Cerebellar nuclear complex (tissue), 1 donor: ENCODE data around the gene BCAP31.
"Not testable (repeated sequence)": the region's sequence is repeated elsewhere in the genome, so short reads cannot be mapped to it uniquely, and the experiment has no call there.

Source experiments
- DNase-seq, 2 experiments: peaks; one replicate each; lab custom pipeline; 2025; lab: John Stamatoyannopoulos, UW

Gene BCAP31

DNA sequence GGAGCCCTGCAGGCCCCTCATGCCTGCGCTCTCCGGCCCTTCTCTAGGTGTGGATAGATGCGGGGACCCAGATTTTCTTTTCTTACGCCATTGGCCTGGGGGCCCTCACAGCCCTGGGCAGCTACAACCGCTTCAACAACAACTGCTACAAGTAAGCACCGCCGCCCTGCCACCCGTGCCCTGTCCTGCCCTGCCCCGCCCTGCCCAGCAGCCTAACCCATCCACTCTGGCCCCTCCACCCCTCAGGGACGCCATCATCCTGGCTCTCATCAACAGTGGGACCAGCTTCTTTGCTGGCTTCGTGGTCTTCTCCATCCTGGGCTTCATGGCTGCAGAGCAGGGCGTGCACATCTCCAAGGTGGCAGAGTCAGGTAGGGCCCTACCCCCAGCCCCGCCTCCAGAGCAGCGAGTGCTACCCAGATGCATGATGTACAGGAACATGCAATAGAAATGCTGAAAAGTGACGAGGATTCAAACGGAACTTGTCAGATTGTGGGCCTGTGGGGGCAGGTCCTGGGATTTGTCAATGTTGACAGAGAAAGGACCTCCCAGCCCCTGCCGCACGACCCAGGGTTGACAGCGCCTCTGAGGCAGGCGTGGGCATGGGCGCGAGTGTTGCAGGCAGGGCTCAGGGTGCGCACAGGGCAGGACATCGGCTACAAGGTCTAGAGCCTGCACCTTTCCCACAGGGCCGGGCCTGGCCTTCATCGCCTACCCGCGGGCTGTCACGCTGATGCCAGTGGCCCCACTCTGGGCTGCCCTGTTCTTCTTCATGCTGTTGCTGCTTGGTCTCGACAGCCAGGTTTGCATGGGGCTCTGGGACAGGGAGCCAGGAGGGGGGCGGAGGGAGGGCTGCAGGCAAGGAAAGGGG lies 30.7 kb downstream of the BCAP31 start:
- DNase-seq, result no peak

DNA sequence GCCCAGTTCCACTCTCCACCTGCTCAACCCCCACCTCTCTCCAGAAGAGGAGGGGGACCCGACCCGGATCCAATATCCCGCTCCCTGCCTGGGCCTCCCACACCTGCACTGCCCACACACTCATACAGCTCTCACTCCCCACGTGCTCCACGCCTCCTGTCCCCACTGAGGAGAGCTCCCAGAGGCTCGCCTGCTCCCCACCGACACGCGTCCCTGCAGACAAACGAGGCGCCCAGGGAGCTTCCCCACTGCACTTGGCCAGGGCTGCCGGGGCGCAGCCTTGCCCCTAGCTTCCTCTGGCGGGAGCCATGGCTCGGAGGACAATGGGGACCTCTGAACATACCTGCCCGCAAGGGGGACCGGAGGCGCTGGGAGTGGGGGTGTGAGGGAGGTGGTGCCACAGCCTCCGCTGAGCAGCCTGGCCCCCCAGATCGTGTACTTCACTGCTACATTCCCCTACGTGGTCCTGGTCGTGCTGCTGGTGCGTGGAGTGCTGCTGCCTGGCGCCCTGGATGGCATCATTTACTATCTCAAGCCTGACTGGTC lies 31.5 kb downstream of the BCAP31 start:
- no peak for DNase-seq

DNA sequence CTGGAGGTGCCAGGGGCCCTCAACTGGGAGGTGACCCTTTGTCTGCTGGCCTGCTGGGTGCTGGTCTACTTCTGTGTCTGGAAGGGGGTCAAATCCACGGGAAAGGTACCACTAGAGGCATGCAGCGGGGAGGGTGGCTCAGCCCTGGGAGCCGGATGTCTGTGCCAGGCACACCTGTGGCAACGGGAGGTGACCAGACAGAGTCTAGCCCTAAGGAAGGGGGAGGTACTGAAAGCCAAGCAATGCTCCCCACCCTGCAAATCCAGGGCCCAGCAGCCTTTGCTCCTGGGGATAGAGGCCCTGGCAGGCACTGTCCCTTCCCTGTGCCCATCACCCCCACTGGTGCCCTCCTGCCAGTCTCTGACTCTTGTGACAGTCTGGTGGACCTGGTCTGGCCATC lies 32.2 kb downstream of the BCAP31 start:
- DNase-seq, result no peak

DNA sequence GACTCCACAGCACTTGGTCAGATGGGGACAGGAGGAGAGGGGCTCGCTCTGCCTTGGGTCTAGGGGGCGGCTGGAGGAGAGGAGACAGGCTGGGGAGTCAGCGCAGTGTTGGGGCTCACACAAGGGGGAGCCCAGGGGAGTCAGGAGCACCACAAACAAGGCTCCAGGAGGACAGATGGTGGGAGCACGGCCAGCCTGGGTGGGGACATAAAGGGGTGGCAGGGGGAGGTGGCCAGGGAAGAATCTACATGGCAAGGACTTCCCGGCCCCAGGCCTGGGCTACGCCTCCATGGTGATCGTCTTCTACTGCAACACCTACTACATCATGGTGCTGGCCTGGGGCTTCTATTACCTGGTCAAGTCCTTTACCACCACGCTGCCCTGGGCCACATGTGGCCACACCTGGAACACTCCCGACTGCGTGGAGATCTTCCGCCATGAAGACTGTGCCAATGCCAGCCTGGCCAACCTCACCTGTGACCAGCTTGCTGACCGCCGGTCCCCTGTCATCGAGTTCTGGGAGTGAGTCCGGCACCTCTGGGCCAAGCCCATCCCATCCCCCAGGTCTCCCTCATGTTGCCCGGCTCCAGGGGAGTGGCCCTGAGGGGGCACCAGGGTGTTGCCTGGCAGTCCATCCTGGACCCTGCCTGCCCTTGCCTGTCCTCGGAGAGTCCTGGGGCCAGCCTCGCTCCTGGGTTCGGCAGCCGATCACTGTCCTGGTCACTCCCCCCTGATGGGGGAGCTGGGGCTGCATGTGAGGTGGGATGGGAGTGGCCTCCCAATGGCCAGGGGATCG lies 33.0 kb downstream of the BCAP31 start:
- not testable (repeated sequence) for DNase-seq

DNA sequence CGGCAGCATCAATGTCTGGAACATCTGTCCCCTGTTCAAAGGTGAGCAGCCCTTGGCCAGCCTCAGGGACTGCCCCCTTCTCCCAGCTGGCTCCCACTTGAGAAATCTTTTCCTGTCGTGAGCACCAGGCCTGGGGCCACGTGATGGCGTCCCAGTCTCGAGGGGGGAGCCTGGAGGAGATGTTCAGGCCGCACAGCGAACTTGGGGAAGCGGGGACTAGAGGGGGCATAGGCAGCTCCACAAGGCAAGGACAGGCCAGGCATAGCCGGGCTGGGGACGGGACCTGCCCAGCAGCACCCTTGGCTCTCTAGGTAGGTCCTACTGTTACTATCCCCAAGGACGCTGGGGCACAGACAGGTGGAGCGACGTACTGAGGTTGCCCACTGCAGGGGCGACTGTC lies 33.7 kb downstream of the BCAP31 start:
- DNase-seq, result no peak

DNA sequence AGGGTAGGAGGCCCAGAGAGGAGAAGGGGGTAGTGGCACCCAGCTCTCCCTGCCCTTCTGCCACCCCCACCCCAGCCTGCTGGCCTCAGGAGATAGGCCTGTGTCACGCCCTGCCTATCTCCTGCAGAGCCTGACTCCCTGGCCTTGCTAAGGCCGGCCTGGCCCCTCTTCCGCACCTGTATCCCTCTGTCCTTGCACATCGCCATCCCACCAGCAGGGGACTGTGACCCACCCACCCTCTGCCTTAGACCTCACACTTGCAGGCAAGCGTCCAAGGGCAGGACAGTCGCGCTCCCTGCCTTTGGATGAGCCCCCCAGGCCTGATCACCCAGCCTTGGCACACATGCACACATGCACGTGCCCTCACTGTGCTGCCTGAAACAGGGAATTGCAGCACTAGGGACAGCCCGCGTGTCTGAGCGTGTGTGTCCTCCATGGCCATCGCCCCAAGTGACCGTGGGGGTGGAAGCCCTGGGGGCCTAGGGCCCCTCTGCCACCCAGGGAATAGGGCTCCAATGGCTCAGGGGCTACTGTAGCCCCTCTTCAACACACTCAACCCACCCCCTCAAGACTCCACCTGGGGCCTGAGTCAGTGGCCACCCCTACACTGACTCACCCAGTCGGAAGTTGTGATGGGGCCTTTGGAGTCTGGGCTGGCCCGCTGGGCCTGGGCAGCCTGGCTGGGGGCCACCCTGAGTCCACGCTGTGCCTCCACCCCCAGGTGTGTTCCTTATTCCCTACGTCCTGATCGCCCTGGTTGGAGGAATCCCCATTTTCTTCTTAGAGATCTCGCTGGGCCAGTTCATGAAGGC lies 34.3 kb downstream of the BCAP31 start:
- DNase-seq, result no peak

DNA sequence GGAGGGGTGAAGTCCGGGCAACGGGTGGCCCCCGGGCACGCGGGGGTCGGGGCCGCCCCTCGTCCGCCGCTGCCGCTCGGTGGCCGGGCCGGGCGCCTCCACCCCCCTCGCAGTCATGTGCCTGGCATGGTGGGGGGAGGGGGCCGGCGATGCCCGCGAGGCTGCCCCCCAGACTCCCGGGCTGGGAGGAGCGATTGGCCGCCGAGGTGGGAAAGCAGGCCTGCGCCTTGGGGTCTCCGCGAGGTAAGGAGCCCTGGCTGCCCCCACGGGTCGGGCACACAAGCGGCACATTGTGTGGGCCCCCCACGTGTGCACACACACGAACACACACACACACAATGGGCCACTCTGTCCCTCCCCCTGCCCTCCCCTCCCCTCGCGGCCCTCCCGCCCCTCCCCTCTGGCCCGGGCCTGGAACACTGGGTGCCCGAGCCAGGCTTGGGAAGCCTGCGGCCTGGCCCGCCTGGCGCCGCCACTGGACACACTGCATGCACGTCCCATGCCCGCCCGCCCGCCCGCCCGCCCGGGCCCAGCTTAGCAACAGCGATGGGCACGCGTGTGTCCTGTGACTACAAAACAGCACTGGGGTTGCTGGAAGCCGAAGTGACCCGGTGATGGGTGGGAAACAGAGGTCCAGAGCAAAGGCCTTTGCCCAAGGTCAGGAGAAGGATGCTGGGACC lies 35.1 kb downstream of the BCAP31 start:
- DNase-seq, result no peak

DNA sequence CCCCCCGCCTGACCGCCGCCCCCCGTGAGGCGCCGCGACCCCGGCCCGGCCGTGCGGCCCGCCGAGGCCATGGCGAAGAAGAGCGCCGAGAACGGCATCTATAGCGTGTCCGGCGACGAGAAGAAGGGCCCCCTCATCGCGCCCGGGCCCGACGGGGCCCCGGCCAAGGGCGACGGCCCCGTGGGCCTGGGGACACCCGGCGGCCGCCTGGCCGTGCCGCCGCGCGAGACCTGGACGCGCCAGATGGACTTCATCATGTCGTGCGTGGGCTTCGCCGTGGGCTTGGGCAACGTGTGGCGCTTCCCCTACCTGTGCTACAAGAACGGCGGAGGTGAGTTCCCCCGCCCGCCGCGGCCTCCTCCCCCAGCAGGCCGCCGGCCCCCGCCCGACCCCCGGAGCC lies 35.7 kb downstream of the BCAP31 start:
- DNase-seq, result no peak

DNA sequence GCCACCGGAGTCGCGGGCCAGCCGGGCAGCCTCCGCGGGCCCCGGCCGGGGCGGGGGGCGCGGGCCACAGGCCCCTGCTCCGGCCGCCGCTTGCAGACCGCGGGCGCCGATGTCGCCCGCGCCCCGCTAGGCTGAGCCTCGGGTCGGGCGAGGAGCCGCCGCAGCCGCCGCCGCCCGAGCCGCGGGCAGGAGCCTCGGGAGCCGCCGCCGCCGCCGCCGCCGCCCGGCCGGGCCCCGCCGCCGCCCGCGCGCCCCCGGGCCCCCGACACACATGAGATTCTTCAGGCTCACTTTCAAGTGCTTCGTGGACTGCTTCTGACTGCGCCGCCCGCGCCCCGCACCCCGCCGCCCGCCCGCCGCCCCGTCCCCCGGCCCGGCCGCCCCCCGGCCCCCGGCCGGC lies 36.1 kb downstream of the BCAP31 start:
- no peak for DNase-seq

DNA sequence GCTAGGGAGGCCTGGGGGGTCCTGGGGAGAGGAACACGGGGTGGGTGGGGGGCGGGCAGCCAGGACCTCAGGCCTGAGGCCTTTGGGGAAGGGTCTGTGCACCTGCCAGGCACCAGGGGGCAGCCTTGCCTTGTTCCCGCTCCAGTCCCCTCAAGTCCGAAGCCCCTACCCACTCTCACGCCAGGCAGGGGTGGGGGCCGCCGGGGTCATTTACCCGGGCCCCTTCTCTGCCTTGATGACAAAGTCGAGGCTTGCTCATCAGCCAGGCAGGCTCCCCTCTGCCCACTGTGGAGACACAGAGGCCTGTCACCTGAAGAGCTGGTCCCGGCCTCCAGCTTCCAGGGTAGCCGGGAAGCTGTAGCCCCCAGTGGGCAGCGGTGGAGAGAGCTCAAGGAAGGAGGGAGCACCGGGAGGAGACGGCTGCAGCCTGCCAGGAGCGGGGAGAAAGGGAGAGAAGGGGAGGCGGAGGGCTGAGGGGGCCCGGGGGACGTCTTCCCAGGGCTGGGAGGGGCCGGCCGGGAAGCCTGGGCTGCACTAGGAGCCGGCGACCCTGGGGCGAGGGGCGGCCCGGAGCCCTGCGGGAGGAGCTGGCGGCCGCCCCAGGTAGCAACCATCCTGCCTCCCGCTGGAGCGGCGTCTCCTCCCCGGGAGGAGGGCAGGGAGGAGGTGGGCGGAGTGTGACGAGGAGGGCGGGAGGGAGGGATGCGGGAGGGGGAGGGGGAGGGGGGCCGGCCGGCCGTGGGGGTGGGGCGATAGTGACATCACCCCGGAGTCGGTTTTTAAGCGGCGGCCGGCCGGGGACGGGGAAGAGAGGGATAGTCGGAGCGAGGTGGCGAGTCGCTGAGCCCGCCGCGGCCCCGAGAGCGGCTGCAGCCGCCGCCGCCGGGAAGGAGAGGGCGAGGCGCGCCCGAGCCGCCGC lies 36.8 kb downstream of the BCAP31 start, which contains the start of gene SLC6A8:
SLC6A8 (plus strand) TSS at position 806 of the 919 bp plus-strand sequence. CDS start 649 bp downstream, outside the sequence.
- peak in 1 of 2 experiments; percentile 4 for DNase-seq

DNA sequence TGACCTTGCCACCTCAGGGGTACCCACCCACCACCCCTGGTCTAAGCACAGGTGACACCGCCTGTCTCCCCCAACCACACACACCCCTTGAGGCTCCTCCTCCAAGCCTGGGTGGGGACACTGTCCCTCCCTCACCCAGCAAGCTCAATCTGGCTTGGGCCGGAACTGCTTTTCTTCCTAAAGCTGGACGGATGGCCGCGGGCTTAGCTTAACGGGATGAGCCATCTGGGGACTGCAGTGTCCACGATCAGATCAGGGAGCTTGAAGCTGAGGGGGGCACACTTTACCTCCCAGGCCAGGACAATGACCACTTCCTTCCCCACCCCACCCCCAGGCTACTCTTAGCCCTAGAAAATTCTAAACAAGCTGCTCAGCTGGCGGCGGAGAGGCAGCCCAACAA lies 37.5 kb downstream of the BCAP31 start:
- no peak for DNase-seq

DNA sequence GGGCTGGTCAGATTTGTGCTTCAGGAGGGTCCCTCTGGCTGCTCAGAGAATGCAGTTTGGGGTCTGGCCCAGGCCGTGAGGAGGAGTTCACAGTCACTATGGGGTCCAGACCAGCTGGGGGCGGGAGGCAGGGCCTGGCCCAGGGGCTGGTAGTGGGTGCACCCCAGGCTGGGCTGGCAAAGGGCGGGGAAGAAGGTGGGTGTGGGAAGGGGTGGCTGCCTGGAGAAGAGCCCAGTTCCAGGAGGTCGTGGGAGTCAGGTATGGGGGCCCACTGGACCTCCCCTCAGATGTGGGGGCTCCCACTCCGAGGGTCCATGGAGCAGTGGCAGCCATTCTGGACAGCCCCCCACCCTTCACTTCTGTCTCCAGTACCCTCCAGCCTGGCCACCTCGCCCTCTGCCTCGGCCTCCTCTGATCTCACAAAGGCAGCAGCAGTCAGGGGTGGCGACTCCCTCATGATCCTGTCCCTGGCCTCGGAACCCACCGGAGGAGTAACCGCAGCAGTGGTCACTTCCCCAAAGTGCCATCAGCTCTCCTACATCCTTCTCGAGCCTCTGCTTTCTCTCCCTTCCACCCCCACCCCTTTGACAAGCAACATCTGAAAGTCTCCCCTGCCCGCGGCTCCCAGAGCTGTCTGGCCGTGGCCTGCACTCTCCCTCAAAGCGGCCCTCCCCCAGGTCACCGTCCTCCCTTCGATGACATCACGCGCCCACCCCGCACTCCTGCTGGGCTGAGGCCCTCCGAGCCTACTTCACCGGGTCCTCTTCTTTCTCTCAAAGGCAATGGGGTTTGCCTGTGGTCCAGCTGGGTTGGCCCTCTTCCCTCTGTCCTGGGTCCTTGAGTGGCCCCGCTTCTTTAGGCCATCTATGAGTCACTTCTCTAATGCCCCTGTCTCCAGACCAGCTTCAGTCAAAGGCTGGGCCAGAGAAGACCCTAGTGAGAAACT lies 38.2 kb downstream of the BCAP31 start:
- DNase-seq, result no peak

DNA sequence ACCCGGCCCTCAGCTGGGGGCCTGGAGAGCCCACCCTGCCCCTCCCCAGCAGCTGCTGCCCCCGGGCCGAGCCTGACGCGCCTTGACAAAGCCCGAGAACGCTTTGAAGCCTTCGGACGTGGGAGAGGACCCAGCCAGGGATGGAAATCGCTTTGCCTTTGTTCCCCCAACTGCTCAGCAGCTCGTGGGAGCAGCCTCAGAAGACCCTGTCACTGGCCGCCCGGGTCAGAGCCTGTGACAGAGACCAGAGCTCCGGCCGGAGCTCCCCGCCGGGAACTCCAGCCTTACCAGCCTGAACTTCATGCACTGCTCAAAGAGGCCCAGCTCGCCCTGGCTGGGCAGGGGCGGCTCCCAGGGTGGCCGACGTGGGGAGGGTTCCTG lies 39.0 kb downstream of the BCAP31 start:
- DNase-seq, result no peak

DNA sequence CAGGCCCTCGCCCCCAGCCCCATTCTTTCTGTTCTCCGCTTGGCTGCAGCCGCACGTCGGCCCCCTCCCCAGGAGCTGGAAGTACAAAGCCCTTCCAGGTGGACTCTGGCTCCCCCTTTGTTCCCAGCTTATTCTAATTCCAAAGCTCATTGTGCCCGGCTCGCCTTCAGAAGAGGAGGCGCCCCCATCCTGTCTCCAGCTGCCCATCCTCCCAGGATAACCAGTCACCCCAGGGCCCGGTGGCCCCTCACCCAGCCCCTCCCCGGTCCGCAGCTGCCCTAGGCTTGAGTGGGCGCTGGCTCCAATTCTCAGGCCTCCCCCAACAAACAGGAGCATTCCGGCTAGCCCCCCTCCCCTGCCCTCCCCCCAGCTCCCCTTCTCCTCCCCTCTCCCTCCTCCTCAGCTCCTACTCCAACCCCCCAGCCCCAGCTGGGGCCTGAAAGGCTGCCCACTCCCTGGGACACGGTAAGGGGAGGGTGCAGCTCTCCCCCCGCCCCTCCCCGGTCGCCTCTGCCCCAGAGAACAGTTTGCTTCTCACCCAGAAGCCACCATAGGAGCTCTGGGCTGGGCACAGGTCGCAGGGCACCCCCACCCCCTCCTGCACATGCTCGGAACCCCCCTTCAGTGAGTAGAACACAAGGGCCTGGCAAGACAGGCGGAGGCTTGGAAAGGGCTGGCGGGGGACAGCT lies 39.6 kb downstream of the BCAP31 start:
- DNase-seq, result no peak

DNA sequence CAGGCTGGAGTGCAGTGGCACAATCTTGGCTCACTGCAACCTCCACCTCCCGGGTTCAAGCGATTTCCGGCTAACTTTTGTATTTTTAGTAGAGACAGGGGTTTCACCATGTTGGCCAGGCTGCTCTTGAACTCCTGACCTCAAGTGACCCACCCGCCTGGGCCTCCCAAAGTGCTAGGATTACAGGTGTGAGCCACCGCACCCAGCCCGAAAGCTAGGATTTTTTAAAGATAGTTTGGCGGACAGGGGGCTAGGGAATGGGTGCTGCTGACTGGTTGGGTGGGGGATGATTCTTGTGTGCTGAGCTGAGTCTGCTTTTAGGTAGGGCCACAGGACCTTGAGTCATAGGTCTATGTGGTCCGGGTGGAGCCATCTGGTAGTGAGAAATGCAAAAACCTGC lies 40.7 kb downstream of the BCAP31 start:
- not testable (repeated sequence) for DNase-seq

DNA sequence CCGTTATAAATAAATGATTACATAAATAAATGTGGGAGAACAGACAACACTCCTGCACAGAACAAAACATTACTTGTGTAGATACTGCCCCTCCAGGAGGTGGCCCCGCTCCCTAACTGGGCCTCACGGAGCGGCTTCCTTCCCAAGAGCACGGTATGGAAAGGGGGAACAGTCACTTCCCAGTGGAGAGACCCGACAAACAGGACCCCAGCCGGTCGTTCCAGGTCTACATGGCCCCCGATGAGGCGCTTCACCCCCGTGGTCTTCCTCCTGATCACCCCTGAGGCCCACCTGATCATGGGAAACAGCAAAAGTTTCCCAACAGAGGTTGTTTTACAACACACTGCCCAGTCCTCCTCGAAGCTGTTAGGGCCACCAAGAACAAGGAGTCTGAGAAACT lies 43.0 kb downstream of the BCAP31 start:
- no peak for DNase-seq

DNA sequence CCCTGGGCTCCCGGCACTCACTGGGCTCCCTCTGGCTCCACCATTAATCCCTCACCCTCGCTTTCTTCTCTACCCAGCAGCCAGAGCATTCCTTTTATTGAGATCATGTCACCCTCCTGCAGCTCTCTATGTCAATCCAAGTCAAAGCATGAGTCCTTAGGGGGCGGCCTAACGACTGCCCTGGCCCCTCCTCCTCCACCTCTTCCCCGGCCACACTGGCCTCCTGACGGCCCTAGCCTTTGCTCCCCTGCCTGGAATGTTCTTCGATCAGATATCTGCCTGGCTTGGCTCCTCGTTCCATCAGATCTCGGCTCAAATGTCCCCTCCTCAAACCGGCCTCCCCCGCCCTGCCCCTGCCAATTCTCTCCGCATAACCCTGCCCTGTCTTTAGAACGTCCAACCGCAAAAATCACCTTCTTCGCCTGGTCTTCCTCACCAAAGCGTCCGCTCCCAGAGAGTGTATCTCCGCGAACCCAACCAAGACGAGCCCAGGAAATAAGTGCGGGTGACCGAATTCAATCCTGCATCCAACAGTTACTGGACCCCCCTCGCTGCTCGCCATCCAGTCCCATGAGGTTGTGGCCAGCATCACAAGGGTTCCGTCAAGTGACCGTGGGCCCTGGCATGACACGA lies 49.9 kb downstream of the BCAP31 start:
- DNase-seq, result no peak
